ENCODE measurements around the gene MRPL52. TPM values are rescaled to one million over a fixed set of nuclear protein-coding genes. Genes with fewer than 3 reads are reported as not detected.

The MRPL52 gene
- total RNA-seq, 1 donor from 2014 or later: 65.2 TPM

GRCh38 chr14:22838631-22839041 is 8.9 kb downstream of the MRPL52 start:
- H3K36me3 ChIP-seq: peaks cover 44% of the 10 kb centered on the region
- peak in 1 of 2 donors; percentile 7 for ATAC-seq
- peak overlapping the region; percentile 93 for H3K27ac ChIP-seq
- H3K9me3 ChIP-seq: no peaks in the 10 kb centered on the region
- H3K4me3 ChIP-seq: peak overlapping the region; percentile 87
- H3K4me1 ChIP-seq: peaks cover 38% of the 10 kb centered on the region
- no peak for TF ChIP-seq CTCF (IDR thresholded peaks at IDR 0.05)
- no peaks in the 10 kb centered on the region for H3K27me3 ChIP-seq (ENCODE audit: low read depth)
- peak; percentile 46 for DNase-seq
- intact Hi-C loops (cut with DNase I): no loop called here

- Histone ChIP-seq H3K9me3 (no peaks in the 10 kb centered on the region), H3K4me3 (peak overlapping the region; percentile 87), H3K36me3 (peaks cover 44% of the 10 kb centered on the region), H3K4me1 (peaks cover 38% of the 10 kb centered on the region), H3K27ac (peak overlapping the region; percentile 93), H3K27me3 (ENCODE audit: low read depth) (no peaks in the 10 kb centered on the region)
- no peak for TF ChIP-seq CTCF (IDR thresholded peaks at IDR 0.05)
- intact Hi-C loops (cut with DNase I): no loop called here
- peak; percentile 41 for DNase-seq
- ATAC-seq: no peak
Observed at GRCh38 chr14:22839159-22839779, 9.6 kb downstream of the MRPL52 start.

- peaks cover 40% of the 10 kb centered on the region for H3K4me1 ChIP-seq
- no peak for TF ChIP-seq CTCF (IDR thresholded peaks at IDR 0.05)
Observed at GRCh38 chr14:22841311-22841710, 11.6 kb downstream of the MRPL52 start.

GRCh38 chr14:22841769-22842168 is 12.1 kb downstream of the MRPL52 start:
- DNase-seq: peak; percentile 15
- Histone ChIP-seq H3K4me1 (peaks cover 45% of the 10 kb centered on the region), H3K36me3 (peaks cover 60% of the 10 kb centered on the region), H3K4me3 (no peak overlapping the region), H3K9me3 (no peaks in the 10 kb centered on the region), H3K27ac (no peak overlapping the region), H3K27me3 (ENCODE audit: low read depth) (no peaks in the 10 kb centered on the region)
- intact Hi-C loops (cut with DNase I): no loop called here
- TF ChIP-seq CTCF (IDR thresholded peaks at IDR 0.05): no peak
- no peak for ATAC-seq

More at GRCh38 chr14:22841311-22841710, 11.6 kb downstream of the MRPL52 start:
- Histone ChIP-seq H3K27ac (no peak overlapping the region), H3K9me3 (no peaks in the 10 kb centered on the region), H3K4me3 (no peak overlapping the region), H3K27me3 (ENCODE audit: low read depth) (no peaks in the 10 kb centered on the region), H3K36me3 (peaks cover 56% of the 10 kb centered on the region)
- ATAC-seq (no peak), DNase-seq (peak; percentile 31)
- intact Hi-C loops (cut with DNase I): no loop called here

GRCh38 chr14:22842211-22843122 is 12.8 kb downstream of the MRPL52 start:
- H3K27ac ChIP-seq: no peak overlapping the region
- H3K27me3 ChIP-seq (ENCODE audit: low read depth): no peaks in the 10 kb centered on the region
- no peaks in the 10 kb centered on the region for H3K9me3 ChIP-seq
- peaks cover 51% of the 10 kb centered on the region for H3K4me1 ChIP-seq
- ATAC-seq: no peak
- H3K36me3 ChIP-seq: peaks cover 64% of the 10 kb centered on the region
- peak; percentile 36 for DNase-seq
- no peak for TF ChIP-seq CTCF (IDR thresholded peaks at IDR 0.05)
- no peak overlapping the region for H3K4me3 ChIP-seq
- intact Hi-C loops (cut with DNase I): no loop called here
